GM12878 (cell line): ENCODE results near the gene AOPEP. TPM values are rescaled to one million over a fixed set of nuclear protein-coding genes. Genes with fewer than 3 reads are reported as not detected.

Source experiments
- ATAC-seq: fragments of 200-7000 bp; cut with Tn5 transposase; 3 replicates; pipeline ENCODE4 v1.9.1; 2020; ENCODE audit warnings: mild to moderate bottlenecking, moderate library complexity
- BruUV-seq: library from RNA; stranded (reverse); fragments of 400-500 nt; replicated peaks from 2 replicates; lab custom pipeline; 2021; lab: Mats Ljungman, UMichigan
- CTCF ChIA-PET: fragments of 300-600 bp; sonication (Branson Sonifier 250); formaldehyde crosslinking; extraction: SDS; loops from one replicate; lab custom pipeline; 2021; ENCODE audit warnings: inconsistent platforms; lab: Yijun Ruan, JAX
- POLR2A ChIA-PET: fragments of 350-600 bp; formaldehyde crosslinking; extraction: SDS; loops from one replicate; lab custom pipeline; 2021; ENCODE audit warnings: inconsistent platforms; lab: Charles Lee
- RAD21 ChIA-PET: fragments of 300-600 bp; sonication (Branson Sonifier 250); formaldehyde crosslinking; loops from one replicate; lab custom pipeline; 2023; ENCODE audit warnings: antibody characterized with exemption; ENCODE audit not compliant: unreplicated experiment; lab: Charles Lee
- SMC1A ChIA-PET: fragments of 300-600 bp; sonication (Branson Sonifier 250); formaldehyde crosslinking; loops from one replicate; lab custom pipeline; 2023; ENCODE audit not compliant: unreplicated experiment, uncharacterized antibody; lab: Charles Lee
- DNase-seq: peaks from one replicate; pipeline ENCODE4 v3.0.0-alpha.2; 2011; ENCODE audit warnings: low read depth, low spot score
- FAIRE-seq: peaks from 3 replicates; lab custom pipeline; 2011; peaks lifted over from hg19 to GRCh38; lab: Jason Lieb, UNC
- H2AFZ ChIP-seq: 2 replicates; pipeline ENCODE4 v1.6.0; 2011; ENCODE audit warnings: low read depth, low read length, control low read depth; ENCODE audit not compliant: control insufficient read depth
- H3K27ac ChIP-seq: 2 replicates; pipeline ENCODE4 v1.5.1; 2011; ENCODE audit warnings: control low read depth; ENCODE audit not compliant: control insufficient read depth, insufficient read depth
- H3K27me3 ChIP-seq, 2 experiments: replicated peaks in 1 of 2; 2 replicates each; pipeline versions ENCODE4 v1.6.0 to v1.6.1; 2011; ENCODE audit warnings: low read length in 1 of 2; ENCODE audit not compliant: control insufficient read depth in 2 of 2, insufficient read depth in 2 of 2
- H3K36me3 ChIP-seq, 2 experiments: 2 replicates each; pipeline ENCODE4 v1.5.1; 2011; ENCODE audit warnings: low read length in 1 of 2; ENCODE audit not compliant: control insufficient read depth in 2 of 2, insufficient read depth in 2 of 2
- H3K4me1 ChIP-seq: 2 replicates; pipeline ENCODE4 v1.6.1; 2011; ENCODE audit warnings: mild to moderate bottlenecking, low read length, moderate library complexity, mixed read lengths; ENCODE audit not compliant: control insufficient read depth, insufficient read depth
- H3K4me2 ChIP-seq: 2 replicates; pipeline ENCODE4 v1.6.0; 2011; ENCODE audit warnings: control low read depth; ENCODE audit not compliant: control insufficient read depth, insufficient read depth
- H3K4me3 ChIP-seq: fragments of 200-600 bp; sonication (generic); 2 replicates; pipeline ENCODE4 v1.5.1; 2016
- H3K79me2 ChIP-seq: 2 replicates; pipeline ENCODE4 v1.6.0; 2011; ENCODE audit warnings: low read length; ENCODE audit not compliant: control insufficient read depth, insufficient read depth
- H3K9ac ChIP-seq: 2 replicates; pipeline ENCODE4 v1.8.0; 2011; ENCODE audit warnings: low read length, control low read depth, mixed read lengths; ENCODE audit not compliant: control insufficient read depth, insufficient read depth
- H3K9me3 ChIP-seq: replicated peaks from 3 replicates; pipeline ENCODE4 v1.5.1; 2011; ENCODE audit warnings: mild to moderate bottlenecking, low read length; ENCODE audit not compliant: control insufficient read depth, insufficient read depth
- H4K20me1 ChIP-seq: 2 replicates; pipeline ENCODE4 v1.6.0; 2011; ENCODE audit not compliant: control insufficient read depth, insufficient read depth
- BCL11A ChIP-seq: IDR thresholded peaks from 2 replicates; pipeline ENCODE4 v1.6.1; 2011; ENCODE audit warnings: low read depth, low read length
- BMI1 ChIP-seq: fragments of 450-650 bp; IDR thresholded peaks from 2 replicates; pipeline ENCODE4 v1.6.1; 2016; ENCODE audit warnings: mild to moderate bottlenecking, moderate library complexity, borderline replicate concordance
- FOXM1 ChIP-seq: IDR thresholded peaks from 2 replicates; pipeline ENCODE4 v1.6.1; 2012; ENCODE audit warnings: low read depth, mild to moderate bottlenecking, inconsistent platforms, low read length, moderate library complexity
- GABPA ChIP-seq: IDR thresholded peaks from 2 replicates; pipeline ENCODE4 v1.6.1; 2014; ENCODE audit warnings: antibody characterized with exemption, low read depth, mild to moderate bottlenecking, inconsistent platforms
- IKZF2 ChIP-seq, 2 experiments: fragments of 450-650 bp; IDR thresholded peaks; 2 replicates each; pipeline ENCODE4 v1.6.1; 2017; ENCODE audit warnings: mild to moderate bottlenecking in 2 of 2, moderate library complexity in 2 of 2
- JUND ChIP-seq: IDR thresholded peaks from 2 replicates; pipeline ENCODE4 v1.6.1; 2012; ENCODE audit warnings: low read depth, mild to moderate bottlenecking, low read length, improper control_type of control experiment, moderate library complexity
- RAD21 ChIP-seq: IDR thresholded peaks from 2 replicates; pipeline ENCODE4 v1.6.1; 2011; ENCODE audit warnings: mild to moderate bottlenecking, low read depth, low read length, moderate library complexity; ENCODE audit not compliant: insufficient read depth
- RELA ChIP-seq: fragments of 450-650 bp; IDR thresholded peaks from 2 replicates; pipeline ENCODE4 v1.8.0; 2014; ENCODE audit warnings: borderline replicate concordance; ENCODE audit not compliant: partially characterized antibody
- SMAD5 ChIP-seq: IDR thresholded peaks from 2 replicates; pipeline ENCODE4 v1.6.1; 2016; ENCODE audit warnings: antibody characterized with exemption, low read depth
- WGBS: methylation state at CpG from one replicate; pipeline ENCODE4 v1.1.6; 2016; ENCODE audit warnings: low lambda C conversion rate; ENCODE audit not compliant: insufficient replicate concordance, insufficient coverage; ENCODE audit errors: missing lambda C conversion rate; 5-methylcytosine and 5-hydroxymethylcytosine counted together
- in situ Hi-C: fragments of 300-500 bp; cut with MboI; formaldehyde crosslinking; loops from 9 replicates; pipeline ENCODE4 v1.14.3; 2018; ENCODE audit warnings: mixed read lengths
- intact Hi-C: fragments of 100-400 bp; cut with micrococcal nuclease; formaldehyde crosslinking; loops from one replicate; pipeline ENCODE4 v1.14.2; 2022; ENCODE audit not compliant: unreplicated experiment
- polyA plus RNA-seq, 11 experiments: library from polyadenylated mRNA; depleted of rRNA in 4 of 11; unstranded in 6 of 11; stranded (reverse) in 5 of 11; fragments of >200 nt; fragmentation: Nextera tagmentation in 4 of 11; fragmentation: Illumina TruSeq in 1 of 11; extraction: Ambion mirVana in 4 of 11; extraction: Trizol in 1 of 11; gene quantifications; 1 replicate in 1 of 11; 2 replicates in 10 of 11; pipeline versions ENCODE4 v1.2.1 to v1.2.3, GENCODE V29; 2011 to 2016; ENCODE audit warnings: inconsistent platforms in 2 of 11, missing spikeins in 2 of 11, low read depth in 1 of 11
- total RNA-seq, 4 experiments: library from RNA; depleted of rRNA in 3 of 4; stranded (reverse); fragments of >200 nt in 3 of 4; fragmentation: Illumina TruSeq in 1 of 4; extraction: Trizol in 1 of 4; gene quantifications; 2 replicates each; pipeline versions ENCODE4 v1.2.1 to v1.2.3, GENCODE V29; 2013 to 2021
- TF ChIP-seq, protein P1 (sequence below): fragments of 450-650 bp; formaldehyde crosslinking; IDR thresholded peaks from 2 replicates; pipeline ENCODE4 v1.5.0; 2022; ENCODE audit warnings: mild to moderate bottlenecking, missing genetic modification characterization
- TF ChIP-seq, protein P2 (sequence below): fragments of 450-650 bp; IDR thresholded peaks from 2 replicates; pipeline ENCODE4 v1.6.1; 2017; ENCODE audit warnings: antibody characterized with exemption, mild to moderate bottlenecking, moderate library complexity

AOPEP gene
- total and polyA plus RNA-seq, 10 of the 15 experiments (the other 5 are each of a cell fraction or from before 2014, with no cell fraction given) = 2.3 to 16.9 (median 10.1) TPM

DNA sequence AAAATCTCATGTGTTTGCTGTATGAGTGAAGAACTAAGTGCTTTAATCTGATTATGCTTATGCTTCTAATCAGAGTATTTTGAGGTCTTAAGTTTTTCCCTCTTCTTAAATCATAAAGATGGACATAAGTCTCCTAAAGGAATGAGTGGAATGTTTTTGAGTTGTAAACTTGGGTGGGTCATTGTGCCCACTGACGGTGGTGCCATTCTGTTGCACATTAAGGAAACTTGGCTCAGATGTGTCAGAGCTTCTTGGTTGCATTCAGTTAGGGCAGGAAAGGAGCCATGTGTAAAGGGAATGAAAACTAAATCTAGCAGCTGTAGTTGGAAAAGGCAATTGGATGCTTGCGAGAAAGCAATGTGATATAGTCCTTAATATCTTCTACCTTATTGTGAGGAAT is 334.4 kb downstream of the AOPEP start (continued):
- TF ChIP-seq, protein P1, sequence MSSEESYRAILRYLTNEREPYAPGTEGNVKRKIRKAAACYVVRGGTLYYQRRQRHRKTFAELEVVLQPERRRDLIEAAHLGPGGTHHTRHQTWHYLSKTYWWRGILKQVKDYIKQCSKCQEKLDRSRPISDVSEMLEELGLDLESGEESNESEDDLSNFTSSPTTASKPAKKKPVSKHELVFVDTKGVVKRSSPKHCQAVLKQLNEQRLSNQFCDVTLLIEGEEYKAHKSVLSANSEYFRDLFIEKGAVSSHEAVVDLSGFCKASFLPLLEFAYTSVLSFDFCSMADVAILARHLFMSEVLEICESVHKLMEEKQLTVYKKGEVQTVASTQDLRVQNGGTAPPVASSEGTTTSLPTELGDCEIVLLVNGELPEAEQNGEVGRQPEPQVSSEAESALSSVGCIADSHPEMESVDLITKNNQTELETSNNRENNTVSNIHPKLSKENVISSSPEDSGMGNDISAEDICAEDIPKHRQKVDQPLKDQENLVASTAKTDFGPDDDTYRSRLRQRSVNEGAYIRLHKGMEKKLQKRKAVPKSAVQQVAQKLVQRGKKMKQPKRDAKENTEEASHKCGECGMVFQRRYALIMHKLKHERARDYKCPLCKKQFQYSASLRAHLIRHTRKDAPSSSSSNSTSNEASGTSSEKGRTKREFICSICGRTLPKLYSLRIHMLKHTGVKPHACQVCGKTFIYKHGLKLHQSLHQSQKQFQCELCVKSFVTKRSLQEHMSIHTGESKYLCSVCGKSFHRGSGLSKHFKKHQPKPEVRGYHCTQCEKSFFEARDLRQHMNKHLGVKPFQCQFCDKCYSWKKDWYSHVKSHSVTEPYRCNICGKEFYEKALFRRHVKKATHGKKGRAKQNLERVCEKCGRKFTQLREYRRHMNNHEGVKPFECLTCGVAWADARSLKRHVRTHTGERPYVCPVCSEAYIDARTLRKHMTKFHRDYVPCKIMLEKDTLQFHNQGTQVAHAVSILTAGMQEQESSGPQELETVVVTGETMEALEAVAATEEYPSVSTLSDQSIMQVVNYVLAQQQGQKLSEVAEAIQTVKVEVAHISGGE (CRISPR knock-in tag) = no peak
- no peak for TF ChIP-seq SMAD5

DNA sequence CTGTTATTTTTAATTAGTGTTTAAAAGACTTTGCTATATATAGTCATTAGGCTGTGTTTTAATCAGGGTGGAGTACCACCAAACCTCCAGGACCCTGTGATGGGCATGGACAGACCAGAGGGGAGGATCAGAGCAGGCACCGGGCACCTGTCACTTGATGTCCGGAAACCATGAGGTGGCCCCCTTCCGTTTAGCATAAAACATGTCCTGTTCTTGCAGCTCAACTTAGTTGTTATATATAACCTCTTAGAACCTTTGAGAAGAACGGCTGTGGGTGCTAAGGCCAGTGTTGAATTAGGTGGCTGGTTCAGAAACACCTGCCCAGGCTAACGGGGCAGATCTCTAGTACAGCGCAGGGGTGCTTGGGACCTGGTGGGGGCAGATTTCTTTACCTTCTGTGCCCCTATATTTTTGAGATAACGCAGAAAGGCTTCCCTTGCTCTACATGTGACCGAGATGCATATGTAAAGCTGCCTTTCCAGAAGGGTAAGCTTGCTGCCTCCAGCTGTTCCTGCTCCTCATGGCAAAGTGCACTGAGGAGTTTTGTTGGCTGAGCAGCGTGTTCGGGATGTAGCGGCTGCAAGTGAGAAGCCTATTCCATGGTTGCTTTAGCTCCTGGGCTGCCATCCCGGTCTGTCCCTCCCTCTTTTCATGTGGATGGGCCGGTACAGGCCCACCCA is 335.6 kb downstream of the AOPEP start:
- Histone ChIP-seq H3K4me1 (no peaks in the 10 kb centered on the region), H4K20me1 (no peaks in the 10 kb centered on the region)
- no peak for TF ChIP-seq FOXM1
- TF ChIP-seq, protein P2, sequence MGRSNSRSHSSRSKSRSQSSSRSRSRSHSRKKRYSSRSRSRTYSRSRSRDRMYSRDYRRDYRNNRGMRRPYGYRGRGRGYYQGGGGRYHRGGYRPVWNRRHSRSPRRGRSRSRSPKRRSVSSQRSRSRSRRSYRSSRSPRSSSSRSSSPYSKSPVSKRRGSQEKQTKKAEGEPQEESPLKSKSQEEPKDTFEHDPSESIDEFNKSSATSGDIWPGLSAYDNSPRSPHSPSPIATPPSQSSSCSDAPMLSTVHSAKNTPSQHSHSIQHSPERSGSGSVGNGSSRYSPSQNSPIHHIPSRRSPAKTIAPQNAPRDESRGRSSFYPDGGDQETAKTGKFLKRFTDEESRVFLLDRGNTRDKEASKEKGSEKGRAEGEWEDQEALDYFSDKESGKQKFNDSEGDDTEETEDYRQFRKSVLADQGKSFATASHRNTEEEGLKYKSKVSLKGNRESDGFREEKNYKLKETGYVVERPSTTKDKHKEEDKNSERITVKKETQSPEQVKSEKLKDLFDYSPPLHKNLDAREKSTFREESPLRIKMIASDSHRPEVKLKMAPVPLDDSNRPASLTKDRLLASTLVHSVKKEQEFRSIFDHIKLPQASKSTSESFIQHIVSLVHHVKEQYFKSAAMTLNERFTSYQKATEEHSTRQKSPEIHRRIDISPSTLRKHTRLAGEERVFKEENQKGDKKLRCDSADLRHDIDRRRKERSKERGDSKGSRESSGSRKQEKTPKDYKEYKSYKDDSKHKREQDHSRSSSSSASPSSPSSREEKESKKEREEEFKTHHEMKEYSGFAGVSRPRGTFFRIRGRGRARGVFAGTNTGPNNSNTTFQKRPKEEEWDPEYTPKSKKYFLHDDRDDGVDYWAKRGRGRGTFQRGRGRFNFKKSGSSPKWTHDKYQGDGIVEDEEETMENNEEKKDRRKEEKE = no peak
- TF ChIP-seq JUND = no peak
- no peak for TF ChIP-seq IKZF2 (IDR thresholded peaks at IDR 0.05)
- TF ChIP-seq GABPA = no peak
- TF ChIP-seq BCL11A = no peak
- no peak for TF ChIP-seq BMI1
- no peak for TF ChIP-seq RELA
- no peak for TF ChIP-seq RAD21
- TF ChIP-seq, all 136 proteins: peak for 0
- Histone ChIP-seq H3K79me2 (no peaks in the 10 kb centered on the region), H3K4me3 (no peak overlapping the region), H2AFZ (no peak overlapping the region), H3K36me3 (peaks cover 4% of the 10 kb centered on the region in 2 experiments; a peak in 2 of 4 replicates), H3K4me2 (no peak overlapping the region), H3K9ac (no peak overlapping the region), H3K9me3 (no peaks in the 10 kb centered on the region), H3K27ac (no peak overlapping the region), H3K27me3 (no peaks in the 10 kb centered on the region)
- intact Hi-C loops = no loop called here
- DNase-seq = no peak
- ChIA-PET CTCF (interaction anchor here (1.0 to 1.3 kb wide), 3 partner anchors 9 to 69 kb away, joined by 3 to 5 read pairs (median 3); no protein-coding TSS in a partner anchor), RAD21 (no interaction called here), SMC1A (no interaction called here), POLR2A (no interaction called here)
- BruUV-seq = no TSS peak
- no peak for FAIRE-seq
- ATAC-seq = no peak
- in situ Hi-C loops = no loop called here
- 90% methylated on average over 13 of the region's 13 CpGs for WGBS
